Heart left ventricle (tissue), 13 donors: Measurements from ENCODE around the gene CUTA.
"Not testable (repeated sequence)": the region's sequence is repeated elsewhere in the genome, so short reads cannot be mapped to it uniquely, and the experiment has no call there.

ENCODE experiments used
- POLR2A ChIP-seq, 2 donors: fragments of 450-650 bp; IDR thresholded peaks; one replicate each; pipeline ENCODE4 v1.6.1; 2017; ENCODE audit warnings: antibody characterized with exemption in 2 of 2, mild to moderate bottlenecking in 2 of 2, moderate library complexity in 2 of 2
- TF ChIP-seq, protein P1 (sequence below), 12 donors: fragments of 200-600 bp; sonication (generic) in 4 of 12; IDR thresholded peaks; one replicate each; pipeline versions ENCODE4 v1.5.0 to v1.8.0; 2018 to 2022; ENCODE audit warnings: antibody characterized with exemption in 12 of 12, mild to moderate bottlenecking in 5 of 12
- donor health status: ischemic (EF 13 %, LVEDD 7.1; RV severe dilation, severe dysfunction).
- donor health status: DM: no; HTN: yes; CAD: no.
- donor health status: DM: no; HTN: no; CAD: no.
- donor health status: ischemic (EF 25% LVEDD 6.9; RV normal size, moderate dysfunction).
- donor health status: ischemic (EF 25% LVEDD 5.7; RV mildly dilated, moderate dysfunction).
- donor health status: ischemic (EF 35%, LVEDD 5.7; RV mildly dilated, moderate dysfunction).
- donor health status: nonischemic (EF 11% LVEDD 7.7; RV severe dilation, severe dysfunction).
- donor health status: DM: yes; HTN: yes; CAD: no.
- donor health status: PGD.
- donor health status: ischemic (EF 29% LVEDD 5.4; RV normal size, mild dysfunction).
- donor health status: nonischemic (EF 23%, LVEDD 6.1; RV moderate dilation, normal function).

DNA sequence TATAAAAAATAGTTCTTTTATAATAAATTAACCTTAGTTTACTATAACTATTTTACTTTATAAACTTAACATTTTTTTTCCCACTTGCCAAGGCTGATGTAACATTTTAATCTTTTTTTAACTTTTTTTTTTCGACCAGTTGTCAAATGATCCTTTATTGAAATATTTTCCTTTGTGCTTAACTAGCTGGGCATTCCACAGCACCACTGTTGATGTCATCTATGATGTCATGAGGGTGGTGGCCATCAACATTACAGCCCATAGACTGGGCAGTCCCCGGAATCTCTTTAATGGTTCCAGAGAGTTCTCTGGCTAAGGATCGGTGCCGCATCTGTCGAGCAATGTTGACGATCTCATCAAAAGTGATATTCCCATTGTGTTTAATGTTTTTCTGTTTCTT is 18.0 kb downstream of the CUTA start:
- TF ChIP-seq, protein P1, sequence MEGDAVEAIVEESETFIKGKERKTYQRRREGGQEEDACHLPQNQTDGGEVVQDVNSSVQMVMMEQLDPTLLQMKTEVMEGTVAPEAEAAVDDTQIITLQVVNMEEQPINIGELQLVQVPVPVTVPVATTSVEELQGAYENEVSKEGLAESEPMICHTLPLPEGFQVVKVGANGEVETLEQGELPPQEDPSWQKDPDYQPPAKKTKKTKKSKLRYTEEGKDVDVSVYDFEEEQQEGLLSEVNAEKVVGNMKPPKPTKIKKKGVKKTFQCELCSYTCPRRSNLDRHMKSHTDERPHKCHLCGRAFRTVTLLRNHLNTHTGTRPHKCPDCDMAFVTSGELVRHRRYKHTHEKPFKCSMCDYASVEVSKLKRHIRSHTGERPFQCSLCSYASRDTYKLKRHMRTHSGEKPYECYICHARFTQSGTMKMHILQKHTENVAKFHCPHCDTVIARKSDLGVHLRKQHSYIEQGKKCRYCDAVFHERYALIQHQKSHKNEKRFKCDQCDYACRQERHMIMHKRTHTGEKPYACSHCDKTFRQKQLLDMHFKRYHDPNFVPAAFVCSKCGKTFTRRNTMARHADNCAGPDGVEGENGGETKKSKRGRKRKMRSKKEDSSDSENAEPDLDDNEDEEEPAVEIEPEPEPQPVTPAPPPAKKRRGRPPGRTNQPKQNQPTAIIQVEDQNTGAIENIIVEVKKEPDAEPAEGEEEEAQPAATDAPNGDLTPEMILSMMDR (IDR thresholded peaks at IDR 0.05): not testable (repeated sequence)
- not testable (repeated sequence) for TF ChIP-seq POLR2A (IDR thresholded peaks at IDR 0.05)
